GM18867 (cell line): ENCODE measurements around the gene MBOAT2.

ENCODE experiments used
- ATAC-seq: cut with Tn5 transposase; IDR thresholded peaks from one replicate; pipeline ENCODE4 v1.9.1; 2021; ENCODE audit warnings: mild to moderate bottlenecking, moderate library complexity; ENCODE audit not compliant: unreplicated experiment

Gene MBOAT2

GRCh38 chr2:8833853-8834252 lies 169.6 kb downstream of the MBOAT2 start:
- ATAC-seq: no peak

GRCh38 chr2:8831516-8831915 lies 172.0 kb downstream of the MBOAT2 start:
- no peak for ATAC-seq

GRCh38 chr2:8827729-8828128 lies 175.8 kb downstream of the MBOAT2 start:
- no peak for ATAC-seq

DNA sequence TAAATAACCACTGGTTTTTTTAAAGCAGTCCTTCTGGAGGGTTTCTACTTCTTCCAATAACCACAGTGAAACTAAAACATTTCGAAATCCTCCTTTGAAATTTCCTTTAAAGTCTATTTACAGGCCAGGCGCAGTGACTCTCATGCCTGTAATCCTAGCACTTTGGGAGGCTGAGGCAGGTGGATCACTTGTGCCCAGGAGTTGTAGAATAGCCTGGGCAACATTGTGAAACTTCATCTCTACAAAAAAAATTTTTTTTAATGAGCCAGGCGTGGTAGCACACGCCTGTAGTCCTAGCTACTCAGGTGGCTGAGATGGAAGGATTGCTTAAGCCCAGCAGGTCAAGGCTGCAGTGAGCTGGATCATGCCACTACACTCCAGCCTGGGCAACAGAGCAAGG lies 181.3 kb downstream of the MBOAT2 start:
- ATAC-seq: no peak

- no peak for ATAC-seq
Measured at GRCh38 chr2:8821276-8822217, 181.9 kb downstream of the MBOAT2 start.

DNA sequence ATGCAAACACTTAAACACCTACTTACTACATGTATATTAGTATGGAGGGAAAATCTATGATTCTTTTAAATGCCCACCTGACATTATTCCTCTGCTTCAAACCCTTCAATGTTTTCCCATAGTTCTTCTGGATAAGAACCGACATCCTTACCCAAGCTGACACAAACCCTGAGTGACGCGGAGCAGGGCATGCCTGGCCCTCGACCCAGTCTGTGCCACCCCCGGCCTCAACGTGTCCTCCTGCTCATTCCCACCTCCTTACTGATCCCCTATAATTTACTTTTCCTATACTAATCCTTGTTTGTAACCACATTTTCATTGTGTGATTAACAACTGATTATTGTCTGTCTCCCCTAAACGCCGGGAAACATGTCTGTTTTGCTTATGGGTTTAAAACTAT lies 183.5 kb downstream of the MBOAT2 start:
- no peak for ATAC-seq

GRCh38 chr2:8819194-8819593 lies 184.3 kb downstream of the MBOAT2 start:
- ATAC-seq: no peak

DNA sequence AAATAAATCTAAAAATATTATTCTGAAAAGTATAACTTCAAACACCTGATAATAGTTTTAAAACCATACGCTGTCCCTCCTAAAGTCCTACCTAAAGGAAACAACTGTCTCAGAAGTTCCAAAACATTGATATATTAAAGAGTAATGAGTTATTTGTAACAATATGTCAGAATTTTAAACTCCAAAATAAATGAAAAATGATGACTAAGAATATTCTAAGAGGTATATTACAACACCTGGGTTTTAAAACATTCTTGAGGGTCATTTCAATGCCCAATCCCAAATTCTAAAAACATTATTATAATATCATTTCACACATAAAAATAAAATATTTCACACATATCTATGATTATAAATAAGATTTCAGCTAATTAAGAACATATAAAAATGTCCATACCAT lies 186.3 kb downstream of the MBOAT2 start:
- no peak for ATAC-seq

DNA sequence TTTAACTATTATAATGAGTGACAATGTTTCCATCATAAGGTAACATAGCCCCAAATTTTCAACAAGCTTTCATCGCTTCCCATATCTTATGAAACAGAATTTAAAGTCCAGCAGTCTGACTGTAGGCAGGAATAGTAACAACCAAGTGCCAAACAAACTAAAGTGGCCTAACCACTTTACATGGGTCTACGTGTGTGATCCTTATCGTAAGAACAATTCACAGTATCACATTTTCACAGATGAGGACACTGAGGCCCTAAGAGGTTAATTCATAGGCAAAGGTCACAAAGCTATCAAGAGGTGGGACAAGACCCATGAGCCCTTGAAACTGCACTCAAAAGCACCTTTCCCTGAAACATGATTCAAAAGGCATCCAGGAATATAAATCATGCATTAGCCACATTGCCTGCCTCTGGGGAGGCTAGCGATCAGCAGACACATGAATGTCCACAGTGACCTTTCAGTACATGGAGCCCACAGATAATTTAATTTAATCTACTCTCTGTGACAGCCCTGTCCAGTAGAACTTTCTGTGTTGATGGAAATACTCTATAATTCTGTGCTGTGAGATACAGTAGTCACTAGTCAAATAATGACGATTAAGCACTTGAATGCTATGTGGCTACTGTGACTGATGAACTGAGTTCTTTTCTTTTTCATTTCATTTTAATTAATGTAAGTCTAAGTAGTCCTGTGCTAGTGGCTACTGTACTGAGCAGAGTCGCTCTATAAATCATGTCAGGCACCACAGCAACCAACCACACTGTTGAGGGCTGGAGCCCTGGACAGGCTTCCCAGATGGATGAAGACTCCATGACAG lies 196.4 kb downstream of the MBOAT2 start:
- ATAC-seq: no peak

- no peak for ATAC-seq
Measured at GRCh38 chr2:8805278-8806210, 197.9 kb downstream of the MBOAT2 start.

DNA sequence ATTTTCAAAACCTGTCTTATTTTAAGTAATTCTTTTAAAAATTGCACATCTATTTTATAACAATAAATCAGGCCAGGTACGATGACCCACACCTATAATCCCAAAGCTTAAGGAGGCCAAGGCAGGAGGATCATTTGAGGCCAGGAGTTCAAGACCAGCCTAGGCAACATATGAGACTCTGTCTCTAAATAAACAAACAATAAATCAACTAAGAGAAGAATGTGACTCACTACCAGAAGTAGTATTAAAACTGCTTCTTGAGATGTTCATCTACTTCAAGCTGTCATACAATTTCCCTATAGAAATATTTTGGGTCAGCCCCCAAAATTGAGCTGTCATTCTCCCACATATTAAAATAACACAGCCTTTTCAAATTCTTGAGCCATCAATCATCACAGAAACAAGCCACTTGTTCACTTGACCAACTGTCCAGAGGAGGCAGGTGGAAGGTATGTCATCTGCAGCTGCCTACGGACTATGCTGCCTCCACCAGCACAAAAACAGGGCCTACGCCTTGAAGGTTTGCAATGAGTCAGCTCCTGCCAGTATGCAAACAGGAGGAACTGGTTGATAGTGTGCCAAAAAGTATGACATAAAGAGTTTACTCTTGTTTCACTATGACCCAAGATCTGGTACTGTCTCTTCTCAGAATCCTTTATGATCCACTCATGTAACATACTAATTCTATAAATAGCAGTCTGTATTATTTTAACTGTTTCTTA lies 199.7 kb downstream of the MBOAT2 start:
- peak; percentile 99 for ATAC-seq

DNA sequence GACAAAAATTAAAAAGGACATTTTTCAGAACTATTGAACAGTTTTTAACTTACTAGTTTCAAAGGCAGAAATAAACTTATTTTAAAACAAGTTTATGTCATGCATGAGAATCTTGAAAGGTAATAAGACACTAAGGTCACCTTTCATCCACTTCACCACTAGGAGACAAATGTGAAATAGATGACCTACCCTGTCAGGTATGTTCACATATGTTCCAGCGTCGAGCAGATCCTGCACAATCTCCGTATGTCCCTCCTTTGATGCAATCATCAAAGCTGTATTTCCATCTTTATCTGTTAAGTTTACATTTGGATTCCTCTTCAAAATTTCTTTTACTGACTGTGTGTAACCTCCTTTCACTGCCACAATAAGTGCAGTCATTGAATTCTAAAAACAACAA lies 200.7 kb downstream of the MBOAT2 start:
- no peak for ATAC-seq
